ENCODE data around the gene CFAP69. TPM values are rescaled to one million over a fixed set of nuclear protein-coding genes. Genes with fewer than 3 reads are reported as not detected.
"Not testable (repeated sequence)": the region's sequence is repeated elsewhere in the genome, so short reads cannot be mapped to it uniquely, and the experiment has no call there.

Gene CFAP69
- total and polyA plus RNA-seq, 4 experiments from 2014 or later: 0.58 TPM; not detected in 3

DNA sequence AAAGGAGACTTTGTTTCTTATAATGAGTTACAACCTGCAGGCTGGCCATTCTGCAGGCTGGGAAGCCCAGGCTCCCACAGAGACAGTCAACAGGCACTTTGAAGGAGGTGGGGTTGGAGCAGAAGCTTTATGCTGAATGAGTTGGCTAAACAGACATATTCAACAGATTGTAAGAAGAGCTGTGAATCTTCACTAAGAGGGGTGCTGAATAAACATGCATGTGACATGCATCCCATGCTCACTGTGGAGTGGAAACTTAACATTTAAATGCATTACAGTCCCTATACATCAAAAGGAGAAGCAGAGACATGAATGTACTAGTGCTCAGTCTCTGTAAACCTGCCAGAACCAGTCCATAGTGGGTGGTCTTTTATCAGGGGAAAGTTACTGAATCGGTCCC lies 1.4 kb upstream of the CFAP69 start:
- H3K27ac Mint-ChIP-seq: peak overlapping the region in 2 of 7 donors; percentile 44 to 52
- ChIA-PET CTCF (ENCODE audit: partially characterized antibody) (no interaction called here), POLR2A (ENCODE audit: partially characterized antibody) (no interaction called here)

GRCh38 chr7:90244565-90244908 lies 437 bp upstream of the CFAP69 start:
- H3K36me3 ChIP-seq (ENCODE audit: insufficient read depth, low read length): no peaks in the 10 kb centered on the region
- peaks cover 12 to 18% of the 10 kb centered on the region in 2 donors for H3K27me3 Mint-ChIP-seq
- H3K27ac Mint-ChIP-seq: peak overlapping the region in 6 of 7 donors; percentile 71 to 89 (median 77)
- H3K4me3 ChIP-seq (ENCODE audit: low read length in 2 of 2): peak overlapping the region; percentile 43 to 62
- H3K27ac ChIP-seq (ENCODE audit: low read depth, low read length): no peak overlapping the region
- ChIA-PET CTCF (ENCODE audit: partially characterized antibody) (no interaction called here), POLR2A (ENCODE audit: partially characterized antibody) (no interaction called here)
- peaks cover 0 to 4% of the 10 kb centered on the region in 2 donors for H3K36me3 Mint-ChIP-seq
- intact Hi-C loops (cut with micrococcal nuclease): loop anchor here (10.0 kb wide), 1 partner anchor 160 kb away; the partner anchor contains the start of gene CLDN12
- peaks cover 14% of the 10 kb centered on the region for H3K27me3 ChIP-seq (ENCODE audit: insufficient read depth, low read length)
- no peaks in the 10 kb centered on the region for H3K9me3 Mint-ChIP-seq
- peak overlapping the region; percentile 88 to 95 (median 92) for H3K4me3 Mint-ChIP-seq
- H3K4me1 Mint-ChIP-seq: peaks cover 12 to 25% (median 24%) of the 10 kb centered on the region in 4 donors
- peaks cover 17% of the 10 kb centered on the region for H3K4me1 ChIP-seq (ENCODE audit: insufficient read depth, low read length)
- no peaks in the 10 kb centered on the region for H3K9me3 ChIP-seq (ENCODE audit: control insufficient read depth in 1 of 2, low read length in 2 of 2)
- no peak for DNase-seq

More for the DNA sequence above, 1.4 kb upstream of the CFAP69 start:
- DNase-seq: no peak
- Mint-ChIP-seq H3K4me1 (peaks cover 13 to 25% (median 24%) of the 10 kb centered on the region in 4 donors), H3K4me3 (peak overlapping the region; percentile 76 to 95 (median 91)), H3K36me3 (peaks cover 0 to 4% of the 10 kb centered on the region in 2 donors), H3K27me3 (peaks cover 12 to 18% of the 10 kb centered on the region in 2 donors), H3K9me3 (no peaks in the 10 kb centered on the region)
- no peak overlapping the region for H3K4me3 ChIP-seq (ENCODE audit: low read length in 2 of 2)
- no peaks in the 10 kb centered on the region for H3K36me3 ChIP-seq (ENCODE audit: insufficient read depth, low read length)
- no peaks in the 10 kb centered on the region for H3K9me3 ChIP-seq (ENCODE audit: control insufficient read depth in 1 of 2, low read length in 2 of 2)
- peaks cover 17% of the 10 kb centered on the region for H3K4me1 ChIP-seq (ENCODE audit: insufficient read depth, low read length)
- H3K27ac ChIP-seq (ENCODE audit: low read depth, low read length): no peak overlapping the region
- intact Hi-C loops (cut with micrococcal nuclease): loop anchor here (10.0 kb wide), 1 partner anchor 161 kb away; the partner anchor contains the start of gene CLDN12
- peaks cover 14% of the 10 kb centered on the region for H3K27me3 ChIP-seq (ENCODE audit: insufficient read depth, low read length)

DNA sequence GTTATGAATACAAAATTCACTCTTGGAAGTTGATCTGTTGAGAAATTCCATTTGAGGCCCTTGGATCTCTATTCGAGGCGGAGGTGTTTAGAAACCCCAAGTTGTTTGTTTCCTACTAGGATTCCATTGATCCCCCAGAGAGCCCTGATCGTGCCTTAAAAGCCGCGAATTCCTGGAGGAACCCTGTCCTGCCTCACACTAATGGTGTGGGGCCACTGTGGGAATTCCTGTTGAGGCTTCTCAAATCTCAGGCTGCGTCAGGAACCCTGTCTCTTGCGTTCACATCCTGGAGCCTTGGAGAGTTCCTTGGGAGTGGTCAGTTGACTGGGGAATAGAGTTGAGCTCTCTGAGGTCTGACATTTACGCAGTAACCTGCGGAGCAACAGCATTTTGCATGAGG lies 1.2 kb downstream of the CFAP69 start:
- peaks cover 0 to 4% of the 10 kb centered on the region in 2 donors for H3K36me3 Mint-ChIP-seq
- H3K4me3 ChIP-seq (ENCODE audit: low read length in 2 of 2): no peak overlapping the region
- no peaks in the 10 kb centered on the region for H3K9me3 ChIP-seq (ENCODE audit: control insufficient read depth in 1 of 2, low read length in 2 of 2)
- CTCF ChIA-PET (ENCODE audit: partially characterized antibody): interaction anchor here (0.7 kb wide), 1 partner anchor 15 kb away, joined by 3 read pairs; no protein-coding TSS in a partner anchor
- peaks cover 17% of the 10 kb centered on the region for H3K4me1 ChIP-seq (ENCODE audit: insufficient read depth, low read length)
- H3K27ac ChIP-seq (ENCODE audit: low read depth, low read length): no peak overlapping the region
- H3K4me3 Mint-ChIP-seq: peak overlapping the region; percentile 88 to 95 (median 92)
- no peak for DNase-seq
- H3K9me3 Mint-ChIP-seq: no peaks in the 10 kb centered on the region
- peaks cover 12 to 25% of the 10 kb centered on the region in 2 donors for H3K27me3 Mint-ChIP-seq
- H3K4me1 Mint-ChIP-seq: peaks cover 12 to 25% (median 23%) of the 10 kb centered on the region in 4 donors
- POLR2A ChIA-PET (ENCODE audit: partially characterized antibody): interaction anchor here (0.9 kb wide), 1 partner anchor 100 kb away, joined by 3 read pairs; no protein-coding TSS in a partner anchor
- H3K36me3 ChIP-seq (ENCODE audit: insufficient read depth, low read length): no peaks in the 10 kb centered on the region
- peaks cover 14% of the 10 kb centered on the region for H3K27me3 ChIP-seq (ENCODE audit: insufficient read depth, low read length)
- intact Hi-C loops (cut with micrococcal nuclease): loop anchor here (10.0 kb wide), 1 partner anchor 159 kb away; the partner anchor contains the start of gene CLDN12
- H3K27ac Mint-ChIP-seq: peak overlapping the region in 2 of 7 donors; percentile 71 to 89

DNA sequence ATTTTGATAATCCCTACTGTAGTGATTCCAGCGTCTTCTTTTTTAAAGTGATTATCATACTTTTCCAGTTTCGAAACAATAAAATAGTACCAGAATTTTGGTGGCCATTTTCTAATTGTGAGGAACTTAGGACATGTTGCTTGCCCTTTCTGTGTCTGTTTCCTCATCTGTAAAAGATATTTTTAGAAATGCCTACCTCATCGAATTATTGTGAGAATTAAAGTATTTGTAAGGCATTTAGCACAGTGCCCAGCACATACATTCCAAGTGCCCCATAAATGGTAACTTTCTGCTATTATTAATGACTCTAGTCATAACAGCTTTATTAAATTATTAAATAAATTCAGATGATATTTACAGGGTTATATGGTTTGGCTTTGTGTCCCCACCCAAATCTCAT lies 3.7 kb downstream of the CFAP69 start:
- ChIA-PET CTCF (ENCODE audit: partially characterized antibody) (no interaction called here), POLR2A (ENCODE audit: partially characterized antibody) (no interaction called here)
- no peak overlapping the region for H3K27ac Mint-ChIP-seq
- no peaks in the 10 kb centered on the region for H3K9me3 Mint-ChIP-seq
- H3K27me3 ChIP-seq (ENCODE audit: insufficient read depth, low read length): peaks cover 14% of the 10 kb centered on the region
- H3K4me3 ChIP-seq (ENCODE audit: low read length in 2 of 2): no peak overlapping the region
- no peak overlapping the region for H3K27ac ChIP-seq (ENCODE audit: low read depth, low read length)
- intact Hi-C loops (cut with micrococcal nuclease): loop anchor here (10.0 kb wide), 1 partner anchor 156 kb away; the partner anchor contains the start of gene CLDN12
- no peaks in the 10 kb centered on the region for H3K9me3 ChIP-seq (ENCODE audit: control insufficient read depth in 1 of 2, low read length in 2 of 2)
- H3K4me3 Mint-ChIP-seq: no peak overlapping the region
- H3K36me3 ChIP-seq (ENCODE audit: insufficient read depth, low read length): no peaks in the 10 kb centered on the region
- peaks cover 17% of the 10 kb centered on the region for H3K4me1 ChIP-seq (ENCODE audit: insufficient read depth, low read length)
- DNase-seq: no peak
- peaks cover 17 to 28% of the 10 kb centered on the region in 2 donors for H3K27me3 Mint-ChIP-seq
- peaks cover 0 to 4% of the 10 kb centered on the region in 2 donors for H3K36me3 Mint-ChIP-seq
- H3K4me1 Mint-ChIP-seq: peaks cover 12 to 23% (median 20%) of the 10 kb centered on the region in 4 donors

DNA sequence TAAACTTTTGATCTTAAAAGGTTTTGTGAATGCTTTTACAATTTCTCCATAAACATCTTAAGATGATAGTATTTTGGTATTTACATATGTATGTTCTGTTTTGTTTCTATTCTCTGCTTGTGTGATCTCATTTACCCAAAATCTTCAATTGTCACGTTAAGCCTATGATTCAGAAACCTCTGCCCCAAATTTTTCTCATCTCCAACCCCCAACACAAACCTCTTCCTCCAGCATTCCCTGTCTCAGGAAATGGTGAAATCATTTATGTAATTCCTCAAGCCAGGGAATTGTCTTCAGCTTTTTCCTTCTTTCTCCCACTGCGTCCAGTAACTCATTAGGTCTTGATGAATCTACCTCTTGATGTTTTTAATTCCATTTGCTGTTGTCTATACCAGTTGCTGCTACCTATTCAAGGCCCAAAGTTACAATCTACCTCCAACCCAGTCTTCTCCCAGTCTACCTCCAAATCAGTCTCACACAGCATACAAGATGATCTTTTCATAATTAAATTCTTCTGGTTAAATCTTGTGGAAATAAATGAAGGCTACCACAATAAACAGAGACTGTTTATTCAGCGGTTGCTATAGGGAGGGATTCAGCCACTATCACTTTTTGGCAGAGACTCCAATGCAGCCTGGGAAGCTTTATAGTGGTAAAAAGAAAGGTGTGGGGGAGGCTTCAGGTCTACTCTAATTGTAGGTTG lies 5.8 kb downstream of the CFAP69 start:
- no peak overlapping the region for H3K4me3 Mint-ChIP-seq
- no peak overlapping the region for H3K4me3 ChIP-seq (ENCODE audit: low read length in 2 of 2)
- peaks cover 10% of the 10 kb centered on the region for H3K27me3 ChIP-seq (ENCODE audit: insufficient read depth, low read length)
- peaks cover 4% of the 10 kb centered on the region for H3K4me1 ChIP-seq (ENCODE audit: insufficient read depth, low read length)
- H3K4me1 Mint-ChIP-seq: peaks cover 3 to 7% (median 6%) of the 10 kb centered on the region in 4 donors
- POLR2A ChIA-PET (ENCODE audit: partially characterized antibody): no interaction called here
- intact Hi-C loops (cut with micrococcal nuclease): no loop called here
- no peak for DNase-seq
- H3K36me3 ChIP-seq (ENCODE audit: insufficient read depth, low read length): no peaks in the 10 kb centered on the region
- peaks cover 25 to 30% of the 10 kb centered on the region in 2 donors for H3K27me3 Mint-ChIP-seq
- no peaks in the 10 kb centered on the region for H3K36me3 Mint-ChIP-seq
- H3K9me3 Mint-ChIP-seq: peaks cover 0 to 4% (median 2%) of the 10 kb centered on the region in 8 donors
- no peak overlapping the region for H3K27ac Mint-ChIP-seq
- no peak overlapping the region for H3K27ac ChIP-seq (ENCODE audit: low read depth, low read length)
- CTCF ChIA-PET (ENCODE audit: partially characterized antibody): no interaction called here
- H3K9me3 ChIP-seq (ENCODE audit: control insufficient read depth in 1 of 2, low read length in 2 of 2): no peaks in the 10 kb centered on the region

DNA sequence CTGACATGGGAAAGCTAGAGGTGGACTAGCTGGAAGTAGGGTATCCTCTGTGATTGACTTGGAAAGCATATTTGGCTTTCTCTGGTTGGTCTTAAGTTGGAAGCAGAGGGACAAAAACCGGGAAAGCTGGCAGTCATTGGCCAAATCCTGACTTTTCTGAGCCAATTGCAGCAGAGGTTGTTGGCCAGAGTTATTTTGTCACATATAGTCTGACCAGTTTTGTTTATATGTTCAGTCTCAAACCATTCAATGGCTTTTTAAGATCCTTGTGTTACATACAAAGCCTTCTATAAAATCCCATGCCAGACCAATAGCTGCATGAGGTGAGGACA lies 6.3 kb downstream of the CFAP69 start:
- ChIA-PET POLR2A (ENCODE audit: partially characterized antibody) (no interaction called here), CTCF (ENCODE audit: partially characterized antibody) (no interaction called here)
- H3K27ac ChIP-seq (ENCODE audit: low read depth, low read length): no peak overlapping the region
- H3K9me3 ChIP-seq (ENCODE audit: control insufficient read depth in 1 of 2, low read length in 2 of 2): no peaks in the 10 kb centered on the region
- no peak overlapping the region for H3K4me3 Mint-ChIP-seq
- peaks cover 20 to 25% of the 10 kb centered on the region in 2 donors for H3K27me3 Mint-ChIP-seq
- no peak for DNase-seq
- H3K9me3 Mint-ChIP-seq: peaks cover 0 to 6% (median 2%) of the 10 kb centered on the region in 8 donors
- intact Hi-C loops (cut with micrococcal nuclease): no loop called here
- H3K4me1 ChIP-seq (ENCODE audit: insufficient read depth, low read length): no peaks in the 10 kb centered on the region
- H3K36me3 ChIP-seq (ENCODE audit: insufficient read depth, low read length): no peaks in the 10 kb centered on the region
- no peak overlapping the region for H3K27ac Mint-ChIP-seq
- no peaks in the 10 kb centered on the region for H3K36me3 Mint-ChIP-seq
- H3K4me3 ChIP-seq (ENCODE audit: low read length in 2 of 2): no peak overlapping the region
- H3K27me3 ChIP-seq (ENCODE audit: insufficient read depth, low read length): peaks cover 5% of the 10 kb centered on the region
- peaks cover 0 to 2% (median under 1%) of the 10 kb centered on the region in 4 donors for H3K4me1 Mint-ChIP-seq

DNA sequence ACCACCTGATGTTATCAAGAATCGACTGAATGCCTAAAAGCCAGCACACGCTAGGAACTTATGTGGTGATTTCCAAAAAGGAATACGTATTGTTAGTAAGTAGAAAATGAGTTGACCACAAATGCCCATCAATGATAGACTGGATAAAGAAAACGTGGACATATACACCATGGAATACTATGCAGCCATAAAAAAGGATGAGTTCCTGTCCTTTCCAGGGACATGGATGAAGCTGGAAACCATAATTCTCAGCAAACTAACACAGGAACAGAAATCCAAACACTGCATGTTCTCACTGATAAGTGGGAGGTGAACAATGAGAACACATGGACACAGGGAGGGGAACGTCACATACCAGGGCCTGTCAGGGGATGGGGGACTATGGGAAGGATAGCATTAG lies 11.0 kb downstream of the CFAP69 start:
- H3K27ac Mint-ChIP-seq; H3K36me3 ChIP-seq (ENCODE audit: insufficient read depth, low read length); H3K4me3 Mint-ChIP-seq; H3K4me1 ChIP-seq (ENCODE audit: insufficient read depth, low read length); H3K9me3 Mint-ChIP-seq; H3K4me3 ChIP-seq (ENCODE audit: low read length in 2 of 2); H3K27me3 ChIP-seq (ENCODE audit: insufficient read depth, low read length); intact Hi-C loops (cut with micrococcal nuclease); POLR2A ChIA-PET (ENCODE audit: partially characterized antibody); H3K4me1 Mint-ChIP-seq; H3K36me3 Mint-ChIP-seq; H3K9me3 ChIP-seq (ENCODE audit: control insufficient read depth in 1 of 2, low read length in 2 of 2); H3K27ac ChIP-seq (ENCODE audit: low read depth, low read length); DNase-seq; CTCF ChIA-PET (ENCODE audit: partially characterized antibody): not testable (repeated sequence)
- peaks cover 15 to 17% of the 10 kb centered on the region in 2 donors for H3K27me3 Mint-ChIP-seq

All from CD4-positive, alpha-beta memory T cell (primary cell).